RPMI7951 (cell line): Measurements from ENCODE around the gene ANAPC2. TPM values are rescaled to one million over a fixed set of nuclear protein-coding genes. Genes with fewer than 3 reads are reported as not detected.

Source experiments
- DNase-seq: peaks from one replicate; pipeline ENCODE4 v3.0.0-alpha.2; 2012; ENCODE audit warnings: low read depth
- total RNA-seq: library from RNA; depleted of rRNA; stranded (reverse); fragments of >200 nt; shearing (Covaris generic); gene quantifications from 2 replicates; pipeline ENCODE4 v1.2.3, GENCODE V29; 2014

ANAPC2 gene
- total RNA-seq, 1 experiment from 2014 or later = 8.1 TPM

DNA sequence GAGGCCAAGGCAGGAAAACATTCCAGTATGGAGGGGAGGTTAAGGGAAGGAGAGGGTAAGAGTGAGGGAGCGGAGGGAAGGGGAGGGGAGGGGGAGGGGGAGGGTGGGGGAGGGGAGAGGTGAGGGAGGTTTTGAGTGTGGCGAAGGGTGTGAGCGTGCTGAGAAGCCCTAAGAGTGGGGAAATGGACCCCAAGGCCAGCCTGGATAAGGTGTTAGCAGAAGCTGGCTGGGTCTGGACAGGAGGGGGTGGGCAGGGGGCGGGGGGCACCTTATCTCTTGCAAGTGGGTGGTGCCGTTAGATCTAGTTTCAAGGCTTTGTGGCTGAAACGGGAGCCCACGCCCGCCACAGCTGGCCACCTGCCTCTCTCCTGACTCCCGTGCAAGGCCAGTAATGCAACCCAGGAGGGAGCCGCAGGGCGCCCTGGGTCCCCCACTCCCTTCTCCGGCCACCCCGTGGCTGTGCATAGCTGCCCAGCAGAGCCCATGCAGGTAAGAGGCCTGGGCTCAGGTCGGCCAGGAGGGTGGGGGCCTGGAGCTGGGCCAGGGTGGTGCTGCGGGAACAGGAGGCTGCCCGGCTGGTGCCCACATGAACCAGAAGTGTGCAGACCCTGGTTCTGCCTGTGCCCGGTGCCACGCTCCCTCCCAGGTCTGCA is 39.6 kb upstream of the ANAPC2 start:
- no peak for DNase-seq

DNA sequence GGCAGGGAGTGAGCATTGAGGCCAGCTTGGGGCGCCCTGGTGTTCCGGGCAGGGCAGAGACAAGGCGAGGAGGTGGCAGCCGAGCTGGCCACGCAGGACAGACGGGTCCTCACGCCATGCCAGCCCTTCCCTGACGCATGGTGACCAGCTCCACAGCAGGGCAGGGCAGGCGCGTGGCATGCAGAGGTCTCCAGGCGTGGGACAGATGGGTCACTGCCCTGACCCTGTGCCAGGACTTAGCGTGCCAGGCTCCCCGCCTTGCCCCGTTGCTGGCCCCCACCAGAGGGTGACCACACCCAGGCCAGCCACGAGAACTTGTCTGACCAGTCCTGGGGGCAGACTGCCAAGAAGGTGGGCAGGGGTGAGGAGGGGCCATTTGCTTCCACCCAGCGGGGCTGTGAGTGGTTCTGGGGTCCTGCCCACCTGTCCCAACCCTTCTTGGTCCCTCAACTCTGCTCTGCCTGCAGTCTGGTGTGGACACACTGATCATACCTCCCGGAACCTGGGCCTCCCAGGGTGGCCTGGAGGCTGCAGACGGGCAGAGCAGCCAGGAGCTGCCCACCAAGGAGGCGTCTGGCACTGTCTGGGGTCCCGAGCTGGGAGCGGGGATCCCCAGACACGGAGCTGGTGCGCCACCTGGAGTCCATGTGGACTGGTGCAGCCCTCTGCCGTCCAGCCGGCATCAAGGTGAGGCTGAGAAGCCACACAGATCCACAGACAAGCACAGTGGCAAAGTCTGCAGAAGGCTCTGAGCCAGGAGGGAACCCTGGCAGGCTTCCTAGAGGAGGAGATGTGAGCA is 38.9 kb upstream of the ANAPC2 start, which contains the start of gene RNF224:
TSS of gene RNF224 (plus strand) at position 449 of the 799 bp plus-strand sequence. CDS start 834 bp downstream, outside the sequence.
- DNase-seq = peak; percentile 63

DNA sequence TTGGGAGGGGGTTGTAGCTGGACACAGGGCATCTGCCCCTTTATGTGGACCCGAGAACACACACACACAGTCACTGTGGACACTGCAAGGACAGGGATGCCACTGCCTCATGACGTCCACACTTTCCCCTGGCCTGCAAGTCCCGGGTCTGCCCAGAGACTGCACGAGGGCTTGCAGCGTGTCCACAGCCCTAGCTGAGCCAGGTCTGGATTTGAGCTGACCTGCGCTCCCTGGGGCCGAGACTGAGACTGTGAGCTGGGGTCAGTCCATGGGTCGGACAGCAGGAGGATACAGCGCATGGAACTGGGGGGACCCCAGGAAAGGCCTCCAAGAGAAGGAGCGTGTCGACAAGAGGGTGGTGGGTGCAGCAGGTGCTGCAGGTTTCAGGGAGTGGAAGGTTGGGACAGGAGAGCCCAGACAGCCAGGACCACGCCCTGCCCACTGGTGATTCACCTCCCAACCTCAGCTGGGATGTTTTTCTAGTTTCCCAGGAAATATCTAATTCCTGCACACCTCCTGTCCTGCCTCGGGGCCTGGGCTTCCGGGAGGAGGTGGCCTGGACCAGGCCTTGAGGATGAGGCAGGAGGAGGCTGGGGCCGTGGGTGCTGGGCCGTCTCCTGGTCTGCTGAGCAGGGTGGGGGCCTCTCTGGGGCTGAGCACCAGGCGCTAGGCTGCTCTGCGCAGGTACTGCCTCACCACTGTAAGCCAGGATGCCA is 38.1 kb upstream of the ANAPC2 start:
- DNase-seq = peak; percentile 41

DNA sequence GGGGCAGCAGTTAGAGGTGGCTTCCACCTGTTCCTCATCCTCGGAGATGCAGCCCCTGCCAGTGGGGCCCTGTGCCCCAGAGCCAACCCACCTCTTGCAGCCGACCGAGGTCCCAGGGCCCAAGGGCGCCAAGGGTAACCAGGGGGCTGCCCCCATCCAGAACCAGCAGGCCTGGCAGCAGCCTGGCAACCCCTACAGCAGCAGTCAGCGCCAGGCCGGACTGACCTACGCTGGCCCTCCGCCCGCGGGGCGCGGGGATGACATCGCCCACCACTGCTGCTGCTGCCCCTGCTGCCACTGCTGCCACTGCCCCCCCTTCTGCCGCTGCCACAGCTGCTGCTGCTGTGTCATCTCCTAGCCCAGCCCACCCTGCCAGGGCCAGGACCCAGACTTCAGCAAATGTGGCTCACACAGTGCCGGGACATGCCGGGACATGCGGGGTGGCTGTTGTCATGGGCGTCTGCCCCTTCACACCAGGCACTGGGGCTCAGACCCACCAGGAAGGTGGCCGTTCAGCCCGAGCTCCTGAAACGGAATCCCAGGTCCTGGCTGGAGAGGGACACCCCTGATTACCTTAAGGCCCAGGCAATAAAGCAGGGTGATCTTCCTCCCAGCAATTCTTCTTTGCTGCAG is 37.5 kb upstream of the ANAPC2 start:
- DNase-seq = no peak

DNA sequence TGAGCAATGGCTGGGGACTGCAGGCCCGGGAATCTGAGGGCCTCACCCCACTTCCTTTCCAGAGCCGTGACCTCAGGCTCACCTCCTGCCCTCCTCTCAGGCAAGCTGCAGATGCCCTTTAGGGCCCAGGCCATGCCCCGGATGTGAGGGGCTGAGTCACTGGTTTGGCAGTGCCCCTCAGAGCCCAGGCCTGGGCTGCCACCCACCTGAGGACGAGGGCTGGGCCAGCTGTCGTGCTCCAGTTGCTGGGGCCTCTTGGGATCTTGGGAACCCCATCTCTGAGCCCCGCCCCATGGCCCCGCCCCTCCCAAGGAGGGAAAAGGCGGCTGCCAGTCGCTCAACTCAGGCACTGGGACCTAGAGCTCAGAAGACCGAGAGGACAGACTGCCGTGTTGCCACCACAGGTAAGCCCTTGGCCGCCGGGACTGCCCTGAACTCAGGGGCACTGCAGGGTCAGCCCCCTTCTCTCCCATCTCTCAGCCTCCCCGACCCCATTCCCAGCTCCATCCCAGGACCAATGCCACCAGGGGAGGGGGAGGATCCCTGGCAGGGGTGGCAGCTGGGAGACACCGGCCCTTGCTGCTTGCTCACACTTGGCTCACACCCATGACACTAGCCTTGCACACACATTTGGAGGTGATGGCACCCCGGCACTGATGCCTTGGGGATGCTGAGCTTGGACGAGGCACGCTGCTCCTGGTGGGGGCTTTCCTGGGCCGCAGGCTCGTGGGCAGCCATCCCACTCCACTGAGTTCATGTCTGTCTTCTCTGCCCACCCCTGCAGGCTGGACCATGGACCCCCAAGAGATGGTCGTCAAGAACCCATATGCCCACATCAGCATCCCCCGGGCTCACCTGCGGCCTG is 36.7 kb upstream of the ANAPC2 start, which contains the start of gene CYSRT1:
TSS of gene CYSRT1 (plus strand) at position 345 of the 865 bp plus-strand sequence. CDS start at position 793, 448 bp downstream.
- no peak for DNase-seq

DNA sequence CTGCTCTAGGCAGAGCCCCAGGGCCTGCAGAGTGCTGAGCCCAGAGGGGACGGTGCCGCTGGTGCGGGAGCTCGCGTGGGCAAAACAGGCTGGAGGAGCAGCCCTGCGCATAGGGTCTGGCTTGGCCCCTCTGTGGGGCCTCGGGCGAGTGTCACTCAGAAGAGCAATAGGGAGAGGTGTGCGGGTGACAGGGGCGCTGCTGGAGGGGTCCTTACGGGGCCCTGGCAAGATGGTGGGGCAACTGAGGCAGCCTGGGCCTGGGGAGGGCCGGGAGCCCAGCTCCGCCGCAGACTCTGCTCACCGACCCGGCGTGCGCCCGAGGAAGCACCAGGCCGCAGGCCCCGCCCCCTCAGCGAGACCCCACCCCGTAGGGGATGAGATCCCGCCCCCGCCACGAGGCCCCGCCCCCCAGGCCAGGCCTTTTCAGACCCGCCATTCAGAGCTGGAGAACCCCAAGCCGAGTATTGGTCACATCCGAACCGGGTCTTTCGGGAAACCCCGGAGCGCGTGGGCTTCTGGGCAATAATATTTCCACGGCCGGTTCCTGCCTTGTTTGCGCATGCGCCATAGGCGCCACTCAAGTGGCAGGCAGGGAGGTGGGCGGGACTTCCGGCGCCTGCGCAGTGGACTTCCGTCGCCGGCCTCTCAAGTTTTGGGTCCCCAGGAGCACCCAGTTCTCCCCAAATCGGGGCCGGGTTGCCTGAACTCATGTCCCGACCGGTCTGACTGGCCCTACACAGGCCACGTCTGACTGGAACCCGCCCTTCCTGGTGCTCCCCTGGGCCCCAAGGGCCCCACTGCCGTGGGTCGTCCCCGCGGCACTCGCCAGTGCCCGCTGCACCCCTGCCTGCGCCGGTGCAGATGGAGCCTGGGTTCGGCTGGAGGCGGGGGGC is 35.0 kb upstream of the ANAPC2 start:
- peak; percentile 96 for DNase-seq

DNA sequence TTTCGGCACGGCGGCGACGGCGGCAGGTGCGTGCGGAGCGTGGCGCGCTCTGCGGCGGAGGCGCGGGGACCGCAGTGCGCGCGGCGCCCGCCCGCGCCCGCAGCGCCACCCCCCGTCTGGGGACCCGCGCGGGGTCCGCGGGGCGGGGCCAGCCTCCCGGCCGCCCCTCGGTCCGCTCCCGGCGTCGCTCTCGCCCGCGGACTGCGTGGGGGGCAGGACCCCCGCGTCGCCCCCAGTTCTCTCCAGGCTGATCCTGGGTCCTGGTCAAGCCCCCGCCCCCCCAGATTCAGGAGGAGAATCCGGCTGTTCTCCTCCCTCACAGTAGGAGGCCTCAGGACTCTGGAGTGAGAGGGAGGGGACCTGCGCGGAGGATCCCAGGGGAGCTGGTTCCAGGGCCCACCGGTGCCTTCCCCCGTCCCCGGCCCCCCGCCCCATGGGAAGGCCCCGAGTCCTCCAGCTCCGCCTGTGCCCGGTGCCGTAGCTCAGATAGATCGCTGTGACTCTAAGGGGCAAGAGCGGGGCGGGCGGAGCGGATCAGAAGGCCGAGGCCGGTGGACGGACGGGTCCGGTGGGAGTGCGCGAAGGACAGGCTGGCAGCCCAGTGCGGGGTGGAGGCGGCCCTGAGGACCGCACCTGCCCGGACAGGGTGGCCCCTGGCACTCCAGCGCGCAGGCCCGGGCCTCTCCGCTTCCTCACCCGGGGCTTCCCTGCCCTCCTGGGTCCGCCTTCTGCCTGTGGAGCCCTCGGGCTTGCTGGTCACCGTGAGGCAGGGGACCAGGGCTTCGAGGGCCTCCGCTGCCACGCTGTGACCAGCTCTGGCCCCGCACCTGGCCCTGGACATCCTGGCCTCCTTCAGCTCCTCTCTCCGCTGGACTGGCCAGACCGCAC is 34.1 kb upstream of the ANAPC2 start, which contains the start of gene RNF208:
TSS of gene RNF208 (minus strand) at position 51 of the 888 bp plus-strand sequence. CDS start 1,028 bp downstream, outside the sequence.
- DNase-seq = no peak

GRCh38 chr9:137221506-137222111 is 33.2 kb upstream of the ANAPC2 start:
- no peak for DNase-seq

- DNase-seq = no peak
Measured at GRCh38 chr9:137221095-137221505, 32.7 kb upstream of the ANAPC2 start.

- DNase-seq = no peak
Measured at GRCh38 chr9:137220317-137221094, 32.1 kb upstream of the ANAPC2 start.

- no peak for DNase-seq
Measured at GRCh38 chr9:137219757-137220316, 31.5 kb upstream of the ANAPC2 start.

- DNase-seq = peak; percentile 37
Measured at GRCh38 chr9:137218754-137219271, 30.5 kb upstream of the ANAPC2 start.

- DNase-seq = no peak
Measured at GRCh38 chr9:137218212-137218753, 29.9 kb upstream of the ANAPC2 start.

- no peak for DNase-seq
Measured at GRCh38 chr9:137217276-137218211, 29.2 kb upstream of the ANAPC2 start.
